OCI-LY1 (cell line): ENCODE measurements around the gene OR52A1.

Source experiments
- H2AFZ ChIP-seq: fragments of 200-600 bp; sonication (generic), shearing (Covaris generic); 2 replicates; pipeline ENCODE4 v1.6.0; 2014; ENCODE audit warnings: antibody characterized with exemption, mild to moderate bottlenecking, low read length
- H3F3A ChIP-seq: fragments of 200-600 bp; sonication (generic), shearing (Covaris generic); 2 replicates; pipeline ENCODE4 v1.6.0; 2014; ENCODE audit warnings: mild to moderate bottlenecking, antibody characterized with exemption, low read length, moderate library complexity; ENCODE audit not compliant: insufficient read depth
- H3K27ac ChIP-seq: fragments of 200-600 bp; sonication (generic); 2 replicates; pipeline ENCODE4 v1.5.1; 2014; ENCODE audit warnings: low read length, mixed run types, mild to moderate bottlenecking, low read depth; ENCODE audit not compliant: poor library complexity, severe bottlenecking
- H3K27me3 ChIP-seq: fragments of 200-600 bp; sonication (generic); 2 replicates; pipeline ENCODE4 v1.6.0; 2014; ENCODE audit warnings: antibody characterized with exemption, mild to moderate bottlenecking, low read length, moderate library complexity; ENCODE audit not compliant: insufficient read depth
- H3K36me3 ChIP-seq: fragments of 200-600 bp; sonication (generic); 2 replicates; pipeline ENCODE4 v1.6.1; 2014; ENCODE audit warnings: mild to moderate bottlenecking, antibody characterized with exemption, low read length, moderate library complexity, mixed read lengths; ENCODE audit not compliant: insufficient read depth
- H3K4me1 ChIP-seq: fragments of 200-600 bp; sonication (generic); 2 replicates; pipeline ENCODE4 v1.5.1; 2014; ENCODE audit warnings: mild to moderate bottlenecking, low read length, moderate library complexity; ENCODE audit not compliant: insufficient read depth, severe bottlenecking
- H3K4me2 ChIP-seq: fragments of 200-600 bp; sonication (generic), shearing (Covaris generic); 2 replicates; pipeline ENCODE4 v1.6.1; 2014; ENCODE audit warnings: low read length
- H3K4me3 ChIP-seq: fragments of 200-600 bp; sonication (generic); 2 replicates; pipeline ENCODE4 v1.5.1; 2014; ENCODE audit warnings: low read length, low read depth, mild to moderate bottlenecking, mixed read lengths; ENCODE audit not compliant: poor library complexity, severe bottlenecking
- H3K79me2 ChIP-seq: fragments of 200-600 bp; shearing (Covaris generic); 2 replicates; pipeline ENCODE4 v1.6.1; 2016; ENCODE audit warnings: mixed run types, low read length, mixed read lengths; ENCODE audit not compliant: insufficient read depth
- H3K9ac ChIP-seq: fragments of 200-600 bp; sonication (generic), shearing (Covaris generic); 2 replicates; pipeline ENCODE4 v1.6.1; 2014; ENCODE audit warnings: mild to moderate bottlenecking, low read length, mixed read lengths
- H3K9me2 ChIP-seq: fragments of 200-600 bp; sonication (generic), shearing (Covaris generic); 2 replicates; pipeline ENCODE4 v1.6.1; 2014; ENCODE audit warnings: low read depth, mild to moderate bottlenecking, low read length, mixed read lengths
- H3K9me3 ChIP-seq: fragments of 200-600 bp; shearing (Covaris generic); 2 replicates; pipeline ENCODE4 v1.6.1; 2014; ENCODE audit warnings: low read length, mixed read lengths
- H4K20me1 ChIP-seq: fragments of 200-600 bp; sonication (generic), shearing (Covaris generic); 2 replicates; pipeline ENCODE4 v1.6.0; 2016; ENCODE audit warnings: mild to moderate bottlenecking, low read length; ENCODE audit not compliant: insufficient read depth
- CTCF ChIP-seq: fragments of 200-600 bp; sonication (generic), shearing (Covaris generic); IDR thresholded peaks from 2 replicates; pipeline ENCODE4 v1.5.1; 2017; ENCODE audit warnings: mild to moderate bottlenecking, antibody characterized with exemption, low read length, moderate library complexity, mixed read lengths
- EZH2 ChIP-seq: fragments of 200-600 bp; sonication (generic), shearing (Covaris generic); IDR thresholded peaks from 2 replicates; pipeline ENCODE4 v1.8.0; 2017; ENCODE audit warnings: borderline replicate concordance, mixed run types, mild to moderate bottlenecking, antibody characterized with exemption, low read length, moderate library complexity, mixed read lengths

Gene OR52A1

GRCh38 chr11:5196067-5196466, 41.5 kb upstream of the OR52A1 start:
- no peak overlapping the region for H3K9ac ChIP-seq
- no peaks in the 10 kb centered on the region for H3K9me3 ChIP-seq
- no peak for TF ChIP-seq CTCF
- no peak for TF ChIP-seq EZH2
- no peaks in the 10 kb centered on the region for H3K4me1 ChIP-seq
- no peak overlapping the region for H3K4me3 ChIP-seq
- no peaks in the 10 kb centered on the region for H3K9me2 ChIP-seq
- no peak overlapping the region for H3K4me2 ChIP-seq
- no peaks in the 10 kb centered on the region for H3K27me3 ChIP-seq
- H4K20me1 ChIP-seq, result no peaks in the 10 kb centered on the region
- no peaks in the 10 kb centered on the region for H3K36me3 ChIP-seq
- no peaks in the 10 kb centered on the region for H3F3A ChIP-seq
- no peaks in the 10 kb centered on the region for H3K79me2 ChIP-seq
- H3K27ac ChIP-seq, result no peak overlapping the region
- no peak overlapping the region for H2AFZ ChIP-seq

- H3K4me1 ChIP-seq, result no peaks in the 10 kb centered on the region
Measured at GRCh38 chr11:5192738-5193137, 38.2 kb upstream of the OR52A1 start.

GRCh38 chr11:5188201-5188600, 33.6 kb upstream of the OR52A1 start:
- no peak overlapping the region for H3K27ac ChIP-seq
- H3K79me2 ChIP-seq, result no peaks in the 10 kb centered on the region
- TF ChIP-seq EZH2, result no peak
- TF ChIP-seq CTCF, result no peak
- no peaks in the 10 kb centered on the region for H3F3A ChIP-seq
- no peaks in the 10 kb centered on the region for H3K9me3 ChIP-seq
- H3K9ac ChIP-seq, result no peak overlapping the region
- no peak overlapping the region for H2AFZ ChIP-seq
- no peaks in the 10 kb centered on the region for H3K27me3 ChIP-seq
- H3K4me3 ChIP-seq, result no peak overlapping the region
- no peaks in the 10 kb centered on the region for H3K36me3 ChIP-seq
- no peaks in the 10 kb centered on the region for H4K20me1 ChIP-seq
- no peak overlapping the region for H3K4me2 ChIP-seq
- H3K9me2 ChIP-seq, result no peaks in the 10 kb centered on the region
- no peaks in the 10 kb centered on the region for H3K4me1 ChIP-seq

More at GRCh38 chr11:5192738-5193137, 38.2 kb upstream of the OR52A1 start:
- H3F3A ChIP-seq, result no peaks in the 10 kb centered on the region
- no peak overlapping the region for H3K9ac ChIP-seq
- no peaks in the 10 kb centered on the region for H3K27me3 ChIP-seq
- no peak overlapping the region for H3K4me2 ChIP-seq
- no peaks in the 10 kb centered on the region for H3K9me3 ChIP-seq
- H2AFZ ChIP-seq, result no peak overlapping the region
- no peaks in the 10 kb centered on the region for H3K36me3 ChIP-seq
- H3K9me2 ChIP-seq, result no peaks in the 10 kb centered on the region
- H3K79me2 ChIP-seq, result no peaks in the 10 kb centered on the region
- H3K27ac ChIP-seq, result no peak overlapping the region
- TF ChIP-seq CTCF (no peak), EZH2 (no peak)
- H4K20me1 ChIP-seq, result no peaks in the 10 kb centered on the region
- H3K4me3 ChIP-seq, result no peak overlapping the region
